ENCODE data around the gene CACNA2D1.
A peak's percentile ranks its signal among the peaks of the same experiment; 100 is the strongest.

CACNA2D1 gene

DNA sequence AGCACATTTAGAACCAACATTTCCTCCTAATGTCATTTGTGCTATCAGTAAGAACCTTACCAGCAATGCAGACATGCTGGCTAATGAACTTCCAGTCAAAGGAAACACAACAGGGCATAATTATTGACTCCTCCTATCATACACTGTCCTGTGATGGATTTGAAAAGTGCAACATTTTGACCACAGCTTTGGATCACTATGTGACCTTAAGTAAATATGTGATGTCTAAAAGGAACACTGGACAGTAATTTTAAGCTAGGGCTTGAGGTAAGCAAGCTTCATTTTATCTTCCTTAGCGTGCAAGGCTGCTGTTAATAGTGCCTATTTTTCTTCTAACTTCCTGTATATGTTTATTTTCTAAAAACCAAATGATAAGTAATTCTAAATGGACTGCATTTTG lies 433.2 kb downstream of the CACNA2D1 start:
- ChIA-PET POLR2A (ENCODE audit: low non-redundant PET) (no interaction called here), CTCF (interaction anchor here (0.6 kb wide), 1 partner anchor 617 kb away, joined by 5 read pairs; no protein-coding TSS in a partner anchor)
- no peak overlapping the region for H3K27ac ChIP-seq
- no peak for DNase-seq (ENCODE audit: low spot score)
- TF ChIP-seq, protein P1, sequence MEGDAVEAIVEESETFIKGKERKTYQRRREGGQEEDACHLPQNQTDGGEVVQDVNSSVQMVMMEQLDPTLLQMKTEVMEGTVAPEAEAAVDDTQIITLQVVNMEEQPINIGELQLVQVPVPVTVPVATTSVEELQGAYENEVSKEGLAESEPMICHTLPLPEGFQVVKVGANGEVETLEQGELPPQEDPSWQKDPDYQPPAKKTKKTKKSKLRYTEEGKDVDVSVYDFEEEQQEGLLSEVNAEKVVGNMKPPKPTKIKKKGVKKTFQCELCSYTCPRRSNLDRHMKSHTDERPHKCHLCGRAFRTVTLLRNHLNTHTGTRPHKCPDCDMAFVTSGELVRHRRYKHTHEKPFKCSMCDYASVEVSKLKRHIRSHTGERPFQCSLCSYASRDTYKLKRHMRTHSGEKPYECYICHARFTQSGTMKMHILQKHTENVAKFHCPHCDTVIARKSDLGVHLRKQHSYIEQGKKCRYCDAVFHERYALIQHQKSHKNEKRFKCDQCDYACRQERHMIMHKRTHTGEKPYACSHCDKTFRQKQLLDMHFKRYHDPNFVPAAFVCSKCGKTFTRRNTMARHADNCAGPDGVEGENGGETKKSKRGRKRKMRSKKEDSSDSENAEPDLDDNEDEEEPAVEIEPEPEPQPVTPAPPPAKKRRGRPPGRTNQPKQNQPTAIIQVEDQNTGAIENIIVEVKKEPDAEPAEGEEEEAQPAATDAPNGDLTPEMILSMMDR (conservative IDR thresholded peaks at IDR 0.05; ENCODE audit: low read depth), result no peak

DNA sequence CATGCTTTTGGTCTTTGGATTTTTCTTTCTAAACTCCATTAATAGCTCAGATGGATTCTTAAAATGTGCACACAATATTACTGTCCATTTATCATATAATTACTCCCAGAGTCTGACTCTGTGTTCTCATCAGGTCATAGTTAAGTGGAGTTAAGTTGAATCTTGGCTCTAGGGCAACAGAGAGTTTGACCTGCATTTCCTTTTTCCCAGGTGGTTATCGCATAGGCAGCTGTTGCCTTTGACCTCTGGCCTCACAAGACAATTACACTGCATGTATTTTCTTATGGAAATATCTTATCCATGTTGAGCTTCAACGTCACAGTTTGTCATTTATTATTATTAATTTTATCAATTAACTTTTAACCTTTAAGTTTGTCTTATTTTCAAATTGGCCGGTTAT lies 436.3 kb downstream of the CACNA2D1 start:
- TF ChIP-seq, protein P1 (conservative IDR thresholded peaks at IDR 0.05; ENCODE audit: low read depth), result no peak
- no peak overlapping the region for H3K27ac ChIP-seq
- DNase-seq (ENCODE audit: low spot score), result no peak
- POLR2A ChIA-PET (ENCODE audit: low non-redundant PET), result no interaction called here
- CTCF ChIA-PET, result interaction anchor here (0.7 kb wide), 1 partner anchor 611 kb away, joined by 3 read pairs; no protein-coding TSS in a partner anchor

DNA sequence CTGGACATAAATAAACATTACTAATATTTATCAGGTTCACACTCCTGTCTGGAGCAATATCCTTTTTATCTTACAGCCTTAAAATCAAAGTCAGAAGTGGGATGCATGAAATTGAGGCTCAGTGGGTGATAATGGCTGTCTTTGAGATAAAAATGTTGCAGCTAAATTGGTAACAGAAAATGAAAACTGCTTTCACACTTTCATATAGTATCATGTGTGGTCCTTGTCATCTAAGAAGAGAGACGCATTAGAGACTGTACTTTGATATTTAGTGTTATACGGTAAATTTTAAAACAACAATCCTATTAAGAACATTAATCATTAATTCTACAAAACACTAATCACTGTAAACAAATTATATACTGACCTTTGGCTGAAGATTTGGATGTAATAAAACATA lies 438.5 kb downstream of the CACNA2D1 start:
- TF ChIP-seq, protein P1 (conservative IDR thresholded peaks at IDR 0.05; ENCODE audit: low read depth), result no peak
- no peak for DNase-seq (ENCODE audit: low spot score)
- no peak overlapping the region for H3K27ac ChIP-seq
- ChIA-PET CTCF (no interaction called here), POLR2A (ENCODE audit: low non-redundant PET) (no interaction called here)

DNA sequence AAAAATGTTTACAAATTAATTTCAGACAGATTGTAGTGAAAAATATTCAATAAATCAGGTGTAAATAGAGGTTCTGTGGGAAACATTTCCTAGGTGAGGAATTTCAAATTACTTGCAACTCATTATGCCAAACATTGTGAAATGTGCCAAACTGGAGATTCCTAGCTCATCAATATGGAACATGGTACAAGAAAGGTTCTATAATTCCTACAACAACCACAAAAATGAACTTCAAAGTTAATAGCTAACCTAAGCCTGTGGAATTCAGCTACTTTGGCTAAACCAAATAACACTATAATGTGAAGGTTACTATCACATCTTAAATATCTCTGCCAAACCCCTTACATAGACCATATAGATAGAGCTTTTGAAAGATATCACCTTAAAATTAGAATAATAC lies 450.4 kb downstream of the CACNA2D1 start:
- no peak for DNase-seq (ENCODE audit: low spot score)
- no peak overlapping the region for H3K27ac ChIP-seq
- POLR2A ChIA-PET (ENCODE audit: low non-redundant PET), result no interaction called here
- CTCF ChIA-PET, result no interaction called here
- TF ChIP-seq, protein P1 (conservative IDR thresholded peaks at IDR 0.05; ENCODE audit: low read depth), result no peak

DNA sequence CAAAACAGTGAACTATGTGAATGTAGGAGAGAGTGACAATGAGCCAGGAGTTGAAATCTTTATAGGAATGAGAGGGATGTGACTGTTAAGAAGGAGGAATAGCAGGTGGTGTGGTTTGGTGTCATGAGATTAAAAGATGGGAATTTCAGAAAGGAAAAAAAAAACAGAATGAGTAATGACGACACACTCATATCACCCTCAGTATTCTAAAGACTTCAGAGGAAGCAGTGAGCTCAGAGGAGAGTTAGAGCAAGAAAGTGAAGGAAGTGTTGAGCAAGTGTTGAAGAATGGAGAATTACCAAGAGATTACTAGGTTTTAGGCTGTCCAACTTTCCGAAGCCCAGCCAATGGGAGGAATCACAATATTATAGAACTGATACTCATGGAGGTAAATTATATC lies 453.2 kb downstream of the CACNA2D1 start:
- TF ChIP-seq, protein P1 (conservative IDR thresholded peaks at IDR 0.05; ENCODE audit: low read depth), result no peak
- POLR2A ChIA-PET (ENCODE audit: low non-redundant PET), result no interaction called here
- no peak overlapping the region for H3K27ac ChIP-seq
- CTCF ChIA-PET, result interaction anchor here (0.7 kb wide), 1 partner anchor 244 kb away, joined by 4 read pairs; no protein-coding TSS in a partner anchor
- peak; percentile 0 for DNase-seq (ENCODE audit: low spot score)

DNA sequence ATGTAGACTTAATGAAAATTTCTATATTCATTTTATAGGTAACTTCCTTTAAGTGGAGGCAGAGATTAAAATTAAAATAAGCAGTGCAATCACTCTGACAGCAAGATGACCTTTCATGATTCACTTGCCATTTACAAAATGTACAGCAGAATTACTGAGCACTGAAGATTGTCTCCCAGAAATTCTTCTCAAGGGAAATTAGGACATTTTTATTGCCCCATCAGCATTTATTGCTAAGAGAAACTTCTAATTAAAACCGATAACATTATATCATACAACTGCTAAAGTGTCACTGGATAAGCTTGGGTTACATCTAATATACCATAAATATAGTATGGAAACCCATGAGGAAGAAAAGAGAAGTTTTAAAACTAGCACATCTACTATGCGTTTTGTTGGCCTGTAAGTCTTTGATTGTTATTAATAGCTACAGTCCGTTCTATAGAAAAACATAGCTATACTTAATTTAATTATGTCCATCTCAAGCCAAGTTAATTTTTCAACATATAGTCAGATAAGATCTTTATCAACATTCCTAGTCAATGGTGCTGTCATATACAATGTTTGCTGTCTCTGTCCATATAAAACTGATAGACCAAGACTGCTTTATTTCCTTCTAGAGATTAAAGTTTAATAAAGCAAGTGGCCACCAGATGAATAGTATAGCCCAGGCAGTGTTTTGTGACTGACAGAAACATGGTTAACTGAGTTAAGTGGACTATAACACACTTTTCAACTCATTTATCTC lies 456.7 kb downstream of the CACNA2D1 start:
- TF ChIP-seq, protein P1 (conservative IDR thresholded peaks at IDR 0.05; ENCODE audit: low read depth), result no peak
- CTCF ChIA-PET, result no interaction called here
- no peak for DNase-seq (ENCODE audit: low spot score)
- H3K27ac ChIP-seq, result no peak overlapping the region
- POLR2A ChIA-PET (ENCODE audit: low non-redundant PET), result no interaction called here
